ENCODE results near the gene FAM241A. TPM values are rescaled to one million over a fixed set of nuclear protein-coding genes. Genes with fewer than 3 reads are reported as not detected.

FAM241A gene
- total and polyA plus RNA-seq, 9 of the 15 experiments (the other 6 are each of a cell fraction or from before 2014, with no cell fraction given): 2.3 to 8.5 (median 5.3) TPM

- TF ChIP-seq MLX (CRISPR knock-in tag; conservative IDR thresholded peaks at IDR 0.05): no peak
- no peak for TF ChIP-seq MECOM (CRISPR knock-in tag; IDR thresholded peaks at IDR 0.05)
- no peak for TF ChIP-seq RBM15 (IDR thresholded peaks at IDR 0.05; ENCODE audit: insufficient read depth, low read length)
- TF ChIP-seq ZNF561 (CRISPR knock-in tag; conservative IDR thresholded peaks at IDR 0.05): no peak
- TF ChIP-seq ZNF282 (CRISPR knock-in tag; IDR thresholded peaks at IDR 0.05): no peak
- TF ChIP-seq ZBTB8A (IDR thresholded peaks at IDR 0.05; ENCODE audit: partially characterized antibody): no peak
- TF ChIP-seq ZNF551 (CRISPR knock-in tag; IDR thresholded peaks at IDR 0.05): no peak
- no peak for TF ChIP-seq RBM22 (IDR thresholded peaks at IDR 0.05; ENCODE audit: low read depth, low read length, poor library complexity, severe bottlenecking)
- no peak for TF ChIP-seq OTX1 (CRISPR knock-in tag; IDR thresholded peaks at IDR 0.05)
- TF ChIP-seq RNF2 (IDR thresholded peaks at IDR 0.05): no peak
- TF ChIP-seq HNRNPH1 (optimal IDR thresholded peaks at IDR 0.05; ENCODE audit: low read depth, low read length): no peak
- no peak for TF ChIP-seq MEF2D (tag; conservative IDR thresholded peaks at IDR 0.05; ENCODE audit: low read depth)
- no peak for TF ChIP-seq ZNF124 (CRISPR knock-in tag; IDR thresholded peaks at IDR 0.05)
- no peak for TF ChIP-seq TFE3 (CRISPR knock-in tag; IDR thresholded peaks at IDR 0.05)
- TF ChIP-seq ZHX1 (conservative IDR thresholded peaks at IDR 0.05; ENCODE audit: low read length): no peak
- no peak for TF ChIP-seq NCOA1 (IDR thresholded peaks at IDR 0.05; ENCODE audit: low read depth)
- no peak for TF ChIP-seq ZNF586 (CRISPR knock-in tag; conservative IDR thresholded peaks at IDR 0.05)
- no peak for TF ChIP-seq SRSF3 (IDR thresholded peaks at IDR 0.05; ENCODE audit: insufficient read depth, low read length)
- no peak for TF ChIP-seq ZNF121 (CRISPR knock-in tag; conservative IDR thresholded peaks at IDR 0.05)
- no peak for TF ChIP-seq ZBTB5 (IDR thresholded peaks at IDR 0.05)
- TF ChIP-seq ETV1 (tag; conservative IDR thresholded peaks at IDR 0.05; ENCODE audit: low read depth): no peak
- no peak for TF ChIP-seq PURB (CRISPR knock-in tag; IDR thresholded peaks at IDR 0.05; ENCODE audit: low read depth)
These were observed 692 bp downstream of the FAM241A start (continued) for GRCh38 chr4:112145790-112146501.

Measured in K562 (cell line).